HepG2 (cell line): ENCODE results near the gene SLC5A6. TPM values are rescaled to one million over a fixed set of nuclear protein-coding genes. Genes with fewer than 3 reads are reported as not detected.

Experiments used
- DPF2 ChIP-seq: sonication (generic); formaldehyde crosslinking; IDR thresholded peaks from 2 replicates; pipeline ENCODE4 v1.4.0; 2020; ENCODE audit warnings: mild to moderate bottlenecking, low read depth, missing genetic modification reagents, borderline replicate concordance
- HOMEZ ChIP-seq: IDR thresholded peaks from 2 replicates; pipeline ENCODE4 v1.6.1; 2016; ENCODE audit warnings: low read depth
- KDM3A ChIP-seq: IDR thresholded peaks from 2 replicates; pipeline ENCODE4 v1.6.1; 2018; ENCODE audit warnings: low read depth, missing compliant biosample characterization
- MTF2 ChIP-seq: sonication (generic); formaldehyde crosslinking; IDR thresholded peaks from 2 replicates; pipeline ENCODE4 v1.5.0; 2020; ENCODE audit warnings: missing genetic modification reagents, borderline replicate concordance
- PHF20 ChIP-seq: sonication (generic); formaldehyde crosslinking; IDR thresholded peaks from 2 replicates; pipeline ENCODE4 v1.5.0; 2020; ENCODE audit warnings: mild to moderate bottlenecking, missing genetic modification reagents
- RBM22 ChIP-seq: fragments of 200-400 bp; formaldehyde crosslinking; optimal IDR thresholded peaks from 2 replicates; pipeline ENCODE3; 2017; ENCODE audit warnings: mild to moderate bottlenecking, low read length, moderate library complexity
- SP2 ChIP-seq: sonication (generic); formaldehyde crosslinking; IDR thresholded peaks from 2 replicates; pipeline ENCODE4 v1.5.1; 2020; ENCODE audit warnings: mild to moderate bottlenecking, missing genetic modification reagents
- SUZ12 ChIP-seq: fragments of 150-350 bp; IDR thresholded peaks from 2 replicates; pipeline ENCODE4 v1.6.1; 2014; ENCODE audit warnings: low read depth, low read length
- TARDBP ChIP-seq: sonication (generic); formaldehyde crosslinking; IDR thresholded peaks from 2 replicates; pipeline ENCODE4 v1.8.0; 2022; ENCODE audit warnings: mild to moderate bottlenecking, missing genetic modification reagents
- ZMYM2 ChIP-seq: sonication (generic); formaldehyde crosslinking; IDR thresholded peaks from 2 replicates; pipeline ENCODE4 v1.8.0; 2022; ENCODE audit warnings: mild to moderate bottlenecking, missing genetic modification reagents
- ZNF234 ChIP-seq: sonication (generic); formaldehyde crosslinking; conservative IDR thresholded peaks from 2 replicates; pipeline ENCODE4 v1.5.1; 2020; ENCODE audit warnings: mild to moderate bottlenecking, missing genetic modification reagents
- ZNF33B ChIP-seq: sonication (generic); formaldehyde crosslinking; IDR thresholded peaks from 2 replicates; pipeline ENCODE4 v1.5.1; 2020; ENCODE audit warnings: mild to moderate bottlenecking, missing genetic modification reagents
- ZNF570 ChIP-seq: sonication (generic); formaldehyde crosslinking; IDR thresholded peaks from 2 replicates; pipeline ENCODE4 v1.4.0; 2020; ENCODE audit warnings: mild to moderate bottlenecking, missing genetic modification reagents, borderline replicate concordance
- ZNF713 ChIP-seq: sonication (generic); formaldehyde crosslinking; IDR thresholded peaks from 2 replicates; pipeline ENCODE4 v1.4.0; 2020; ENCODE audit warnings: mild to moderate bottlenecking, missing genetic modification reagents
- ZNF790 ChIP-seq: sonication (generic); formaldehyde crosslinking; IDR thresholded peaks from 2 replicates; pipeline ENCODE4 v1.8.0; 2022; ENCODE audit warnings: missing genetic modification reagents, mild to moderate bottlenecking, borderline replicate concordance
- polyA plus RNA-seq, 8 experiments: library from polyadenylated mRNA; depleted of rRNA in 3 of 8; stranded (reverse) in 7 of 8; unstranded in 1 of 8; fragments of >200 nt; fragmentation: Illumina TruSeq in 4 of 8; extraction: Trizol in 4 of 8; gene quantifications; 2 replicates each; pipeline versions ENCODE4 v1.2.1 to v1.2.3, GENCODE V29; 2011 to 2016; ENCODE audit warnings: low read depth in 4 of 8, missing spikeins in 1 of 8, mixed read lengths in 1 of 8; ENCODE audit not compliant: insufficient read depth in 1 of 8
- total RNA-seq, 5 experiments: library from RNA; depleted of rRNA; stranded (reverse); fragments of >200 nt; fragmentation: Illumina TruSeq; extraction: Trizol; gene quantifications; 2 replicates each; pipeline ENCODE4 v1.2.3, GENCODE V29; 2016; ENCODE audit warnings: low read depth in 1 of 5
- TF ChIP-seq, protein P1 (sequence below): sonication (generic); formaldehyde crosslinking; IDR thresholded peaks from 2 replicates; pipeline ENCODE4 v1.5.0; 2020; ENCODE audit warnings: missing genetic modification reagents
- TF ChIP-seq, protein P2 (sequence below): sonication (generic); formaldehyde crosslinking; IDR thresholded peaks from 2 replicates; pipeline ENCODE4 v1.4.0; 2020; ENCODE audit warnings: missing genetic modification reagents, borderline replicate concordance
- TF ChIP-seq, protein P3 (sequence below): sonication (generic); formaldehyde crosslinking; IDR thresholded peaks from 2 replicates; pipeline ENCODE4 v1.5.1; 2020; ENCODE audit warnings: mild to moderate bottlenecking, missing genetic modification reagents, moderate library complexity

SLC5A6 gene
- total and polyA plus RNA-seq, 2 of the 13 experiments (the other 11 are each of a cell fraction or from before 2014, with no cell fraction given), result 135 to 417 TPM

DNA sequence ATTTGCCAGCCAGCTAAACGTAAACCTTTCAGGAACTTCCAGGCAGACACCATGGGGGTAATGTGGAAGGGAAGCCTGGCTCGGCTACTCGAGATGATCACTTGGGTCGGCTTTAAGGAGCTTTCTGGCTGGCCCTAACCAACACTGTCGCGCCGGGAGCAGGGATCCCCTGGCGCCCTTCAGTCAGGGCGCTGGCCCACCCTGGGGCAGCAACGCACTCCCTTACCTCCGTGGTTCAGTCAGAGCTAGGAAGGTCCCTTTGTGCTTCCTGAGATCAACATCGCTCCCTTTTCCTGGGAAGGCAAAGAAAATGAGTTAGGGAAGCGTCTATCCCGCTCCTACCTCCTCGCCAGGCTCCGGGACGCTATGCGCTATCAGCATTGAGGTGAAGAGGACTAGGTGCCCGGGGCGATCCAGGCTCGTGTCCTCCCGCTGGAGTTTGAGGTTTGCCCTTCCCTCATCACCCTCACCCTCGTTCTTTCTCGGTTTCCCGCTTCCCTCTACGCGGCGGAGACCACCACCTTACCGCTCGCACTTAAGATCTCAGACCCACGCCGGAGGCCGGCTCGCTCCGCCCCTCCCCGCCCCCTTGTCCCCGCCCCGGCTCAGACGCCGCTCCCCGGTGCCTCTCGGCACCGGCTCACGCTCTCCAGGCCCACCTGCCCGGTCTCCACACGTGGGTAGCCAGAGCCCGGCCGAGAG lies 676 bp downstream of the SLC5A6 start (continued):
- TF ChIP-seq ZNF234 (CRISPR knock-in tag) (no peak), DPF2 (CRISPR knock-in tag) (no peak), MTF2 (CRISPR knock-in tag) (0 out of 2 replicates have a peak, but pooled peaks have one; percentile 37), KDM3A (no peak), PHF20 (CRISPR knock-in tag) (no peak), ZNF790 (CRISPR knock-in tag) (no peak), SUZ12 (no peak), ZMYM2 (no peak), RBM22 (no peak), ZNF713 (CRISPR knock-in tag) (no peak), SP2 (no peak), HOMEZ (CRISPR knock-in tag) (no peak), ZNF570 (CRISPR knock-in tag) (no peak), ZNF33B (no peak), TARDBP (CRISPR knock-in tag) (no peak)
- TF ChIP-seq, protein P1, sequence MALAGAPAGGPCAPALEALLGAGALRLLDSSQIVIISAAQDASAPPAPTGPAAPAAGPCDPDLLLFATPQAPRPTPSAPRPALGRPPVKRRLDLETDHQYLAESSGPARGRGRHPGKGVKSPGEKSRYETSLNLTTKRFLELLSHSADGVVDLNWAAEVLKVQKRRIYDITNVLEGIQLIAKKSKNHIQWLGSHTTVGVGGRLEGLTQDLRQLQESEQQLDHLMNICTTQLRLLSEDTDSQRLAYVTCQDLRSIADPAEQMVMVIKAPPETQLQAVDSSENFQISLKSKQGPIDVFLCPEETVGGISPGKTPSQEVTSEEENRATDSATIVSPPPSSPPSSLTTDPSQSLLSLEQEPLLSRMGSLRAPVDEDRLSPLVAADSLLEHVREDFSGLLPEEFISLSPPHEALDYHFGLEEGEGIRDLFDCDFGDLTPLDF (CRISPR knock-in tag), result no peak
- TF ChIP-seq, protein P2, sequence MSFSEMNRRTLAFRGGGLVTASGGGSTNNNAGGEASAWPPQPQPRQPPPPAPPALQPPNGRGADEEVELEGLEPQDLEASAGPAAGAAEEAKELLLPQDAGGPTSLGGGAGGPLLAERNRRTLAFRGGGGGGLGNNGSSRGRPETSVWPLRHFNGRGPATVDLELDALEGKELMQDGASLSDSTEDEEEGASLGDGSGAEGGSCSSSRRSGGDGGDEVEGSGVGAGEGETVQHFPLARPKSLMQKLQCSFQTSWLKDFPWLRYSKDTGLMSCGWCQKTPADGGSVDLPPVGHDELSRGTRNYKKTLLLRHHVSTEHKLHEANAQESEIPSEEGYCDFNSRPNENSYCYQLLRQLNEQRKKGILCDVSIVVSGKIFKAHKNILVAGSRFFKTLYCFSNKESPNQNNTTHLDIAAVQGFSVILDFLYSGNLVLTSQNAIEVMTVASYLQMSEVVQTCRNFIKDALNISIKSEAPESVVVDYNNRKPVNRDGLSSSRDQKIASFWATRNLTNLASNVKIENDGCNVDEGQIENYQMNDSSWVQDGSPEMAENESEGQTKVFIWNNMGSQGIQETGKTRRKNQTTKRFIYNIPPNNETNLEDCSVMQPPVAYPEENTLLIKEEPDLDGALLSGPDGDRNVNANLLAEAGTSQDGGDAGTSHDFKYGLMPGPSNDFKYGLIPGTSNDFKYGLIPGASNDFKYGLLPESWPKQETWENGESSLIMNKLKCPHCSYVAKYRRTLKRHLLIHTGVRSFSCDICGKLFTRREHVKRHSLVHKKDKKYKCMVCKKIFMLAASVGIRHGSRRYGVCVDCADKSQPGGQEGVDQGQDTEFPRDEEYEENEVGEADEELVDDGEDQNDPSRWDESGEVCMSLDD (CRISPR knock-in tag), result no peak
- TF ChIP-seq, protein P3, sequence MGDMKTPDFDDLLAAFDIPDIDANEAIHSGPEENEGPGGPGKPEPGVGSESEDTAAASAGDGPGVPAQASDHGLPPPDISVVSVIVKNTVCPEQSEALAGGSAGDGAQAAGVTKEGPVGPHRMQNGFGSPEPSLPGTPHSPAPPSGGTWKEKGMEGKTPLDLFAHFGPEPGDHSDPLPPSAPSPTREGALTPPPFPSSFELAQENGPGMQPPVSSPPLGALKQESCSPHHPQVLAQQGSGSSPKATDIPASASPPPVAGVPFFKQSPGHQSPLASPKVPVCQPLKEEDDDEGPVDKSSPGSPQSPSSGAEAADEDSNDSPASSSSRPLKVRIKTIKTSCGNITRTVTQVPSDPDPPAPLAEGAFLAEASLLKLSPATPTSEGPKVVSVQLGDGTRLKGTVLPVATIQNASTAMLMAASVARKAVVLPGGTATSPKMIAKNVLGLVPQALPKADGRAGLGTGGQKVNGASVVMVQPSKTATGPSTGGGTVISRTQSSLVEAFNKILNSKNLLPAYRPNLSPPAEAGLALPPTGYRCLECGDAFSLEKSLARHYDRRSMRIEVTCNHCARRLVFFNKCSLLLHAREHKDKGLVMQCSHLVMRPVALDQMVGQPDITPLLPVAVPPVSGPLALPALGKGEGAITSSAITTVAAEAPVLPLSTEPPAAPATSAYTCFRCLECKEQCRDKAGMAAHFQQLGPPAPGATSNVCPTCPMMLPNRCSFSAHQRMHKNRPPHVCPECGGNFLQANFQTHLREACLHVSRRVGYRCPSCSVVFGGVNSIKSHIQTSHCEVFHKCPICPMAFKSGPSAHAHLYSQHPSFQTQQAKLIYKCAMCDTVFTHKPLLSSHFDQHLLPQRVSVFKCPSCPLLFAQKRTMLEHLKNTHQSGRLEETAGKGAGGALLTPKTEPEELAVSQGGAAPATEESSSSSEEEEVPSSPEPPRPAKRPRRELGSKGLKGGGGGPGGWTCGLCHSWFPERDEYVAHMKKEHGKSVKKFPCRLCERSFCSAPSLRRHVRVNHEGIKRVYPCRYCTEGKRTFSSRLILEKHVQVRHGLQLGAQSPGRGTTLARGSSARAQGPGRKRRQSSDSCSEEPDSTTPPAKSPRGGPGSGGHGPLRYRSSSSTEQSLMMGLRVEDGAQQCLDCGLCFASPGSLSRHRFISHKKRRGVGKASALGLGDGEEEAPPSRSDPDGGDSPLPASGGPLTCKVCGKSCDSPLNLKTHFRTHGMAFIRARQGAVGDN, result no peak; the same call in 1 of the 2 replicates
